WTC11 (cell line): ENCODE results near the gene TRIM26. TPM values are rescaled to one million over a fixed set of nuclear protein-coding genes. Genes with fewer than 3 reads are reported as not detected.

Source experiments
- ATAC-seq: fragments of 200-7000 bp; cut with Tn5 transposase; 2 replicates; pipeline ENCODE4 v1.10.0; 2021; ENCODE audit warnings: mild to moderate bottlenecking, moderate library complexity
- CTCF ChIA-PET: fragments of 300-600 bp; sonication (Branson Sonifier 250); formaldehyde crosslinking; loops from one replicate; lab custom pipeline; 2021; ENCODE audit warnings: antibody characterized with exemption; lab: Charles Lee
- POLR2A ChIA-PET: fragments of 350-600 bp; sonication (Branson Sonifier 250); formaldehyde crosslinking; loops from one replicate; lab custom pipeline; 2021; ENCODE audit warnings: antibody characterized with exemption; lab: Charles Lee
- DNase-seq: peaks from one replicate; pipeline ENCODE4 v3.0.0; 2021; ENCODE audit warnings: low spot score
- H3K27ac Mint-ChIP-seq: 2 replicates; pipeline ENCODE4 v1.8.0; 2021; ENCODE audit warnings: mixed read lengths
- H3K27me3 Mint-ChIP-seq: 2 replicates; pipeline ENCODE4 v1.8.0; 2021; ENCODE audit warnings: low read depth, mild to moderate bottlenecking, moderate library complexity, mixed read lengths
- H3K36me3 Mint-ChIP-seq: 2 replicates; pipeline ENCODE4 v1.8.0; 2021; ENCODE audit warnings: mixed read lengths
- H3K4me1 Mint-ChIP-seq: 2 replicates; pipeline ENCODE4 v1.8.0; 2022; ENCODE audit warnings: mixed read lengths
- H3K4me3 Mint-ChIP-seq: 2 replicates; pipeline ENCODE4 v1.8.0; 2021; ENCODE audit warnings: mild to moderate bottlenecking, moderate library complexity, mixed read lengths
- H3K9me3 Mint-ChIP-seq: 2 replicates; pipeline ENCODE4 v1.8.0; 2021; ENCODE audit warnings: mixed read lengths
- CBFB ChIP-seq: sonication (generic); formaldehyde crosslinking; IDR thresholded peaks from 2 replicates; pipeline ENCODE4 v1.8.1; 2022; ENCODE audit warnings: mild to moderate bottlenecking, low read depth, missing genetic modification reagents
- CDX4 ChIP-seq: fragments of 250-450 bp; sonication (Bioruptor Pico); IDR thresholded peaks from 2 replicates; pipeline ENCODE4 v1.9.0; 2021; ENCODE audit warnings: moderate library complexity, mild to moderate bottlenecking, inconsistent platforms, borderline replicate concordance
- CREB1 ChIP-seq: sonication (generic); formaldehyde crosslinking; IDR thresholded peaks from 2 replicates; pipeline ENCODE4 v1.8.0; 2023; ENCODE audit warnings: mild to moderate bottlenecking, missing genetic modification reagents
- EMX1 ChIP-seq: fragments of 250-450 bp; sonication (Bioruptor Pico); IDR thresholded peaks from 2 replicates; pipeline ENCODE4 v1.8.0; 2021; ENCODE audit warnings: mild to moderate bottlenecking
- FOXK1 ChIP-seq: sonication (generic); formaldehyde crosslinking; IDR thresholded peaks from 2 replicates; pipeline ENCODE4 v1.8.0; 2022; ENCODE audit warnings: mild to moderate bottlenecking, moderate library complexity, missing genetic modification reagents
- FOXP1 ChIP-seq: sonication (generic); formaldehyde crosslinking; IDR thresholded peaks from 2 replicates; pipeline ENCODE4 v1.8.0; 2022; ENCODE audit warnings: missing genetic modification reagents, mild to moderate bottlenecking, moderate library complexity, borderline replicate concordance
- FOXP4 ChIP-seq: sonication (generic); formaldehyde crosslinking; IDR thresholded peaks from 2 replicates; pipeline ENCODE4 v1.8.0; 2022; ENCODE audit warnings: mild to moderate bottlenecking, missing genetic modification reagents
- GTF2I ChIP-seq: fragments of 250-450 bp; sonication (Bioruptor Pico); conservative IDR thresholded peaks from 2 replicates; pipeline ENCODE4 v1.4.0; 2021; ENCODE audit warnings: mild to moderate bottlenecking
- IRF2 ChIP-seq: sonication (generic); formaldehyde crosslinking; IDR thresholded peaks from 2 replicates; pipeline ENCODE4 v1.8.0; 2022; ENCODE audit warnings: low read depth, missing genetic modification reagents, borderline replicate concordance
- KAT7 ChIP-seq: sonication (generic); formaldehyde crosslinking; IDR thresholded peaks from 2 replicates; pipeline ENCODE4 v1.8.1; 2023; ENCODE audit warnings: missing genetic modification reagents, mild to moderate bottlenecking, borderline replicate concordance
- MYBL2 ChIP-seq: sonication (generic); formaldehyde crosslinking; IDR thresholded peaks from 2 replicates; pipeline ENCODE4 v1.8.1; 2023; ENCODE audit warnings: mild to moderate bottlenecking, moderate library complexity, missing genetic modification reagents
- NR1H2 ChIP-seq: sonication (generic); formaldehyde crosslinking; IDR thresholded peaks from 2 replicates; pipeline ENCODE4 v1.9.0; 2021; ENCODE audit warnings: mild to moderate bottlenecking, moderate library complexity, missing genetic modification reagents
- NR2C2 ChIP-seq: sonication (generic); formaldehyde crosslinking; IDR thresholded peaks from 2 replicates; pipeline ENCODE4 v1.8.0; 2022; ENCODE audit warnings: mild to moderate bottlenecking, missing genetic modification reagents
- ZBTB21 ChIP-seq: sonication (generic); formaldehyde crosslinking; IDR thresholded peaks from 2 replicates; pipeline ENCODE4 v1.8.1; 2023; ENCODE audit warnings: mild to moderate bottlenecking, missing genetic modification reagents, borderline replicate concordance
- ZNF263 ChIP-seq: sonication (generic); formaldehyde crosslinking; IDR thresholded peaks from 2 replicates; pipeline ENCODE4 v1.8.1; 2022; ENCODE audit warnings: low read depth, mild to moderate bottlenecking, moderate library complexity, missing genetic modification reagents
- ZNF317 ChIP-seq: sonication (generic); formaldehyde crosslinking; IDR thresholded peaks from 2 replicates; pipeline ENCODE4 v1.8.1; 2023; ENCODE audit warnings: low read depth, mild to moderate bottlenecking, moderate library complexity, missing genetic modification reagents, borderline replicate concordance
- ZNF396 ChIP-seq: fragments of 250-450 bp; sonication (Bioruptor Pico); IDR thresholded peaks from 2 replicates; pipeline ENCODE4 v1.8.0; 2021; ENCODE audit warnings: mild to moderate bottlenecking, moderate library complexity, borderline replicate concordance
- total RNA-seq: library from RNA; stranded (reverse); gene quantifications from 3 replicates; pipeline ENCODE4 v1.2.3, GENCODE V29; 2021
- TF ChIP-seq, protein P1 (sequence below): sonication (generic); formaldehyde crosslinking; IDR thresholded peaks from 2 replicates; pipeline ENCODE4 v1.8.0; 2022; ENCODE audit warnings: mild to moderate bottlenecking, missing genetic modification reagents
- TF ChIP-seq, protein P2 (sequence below): fragments of 250-450 bp; sonication (Bioruptor Pico); IDR thresholded peaks from 2 replicates; pipeline ENCODE4 v1.9.0; 2021; ENCODE audit warnings: mild to moderate bottlenecking
- TF ChIP-seq, protein P3 (sequence below): fragments of 250-450 bp; sonication (Bioruptor Pico); IDR thresholded peaks from 2 replicates; pipeline ENCODE4 v1.9.0; 2021; ENCODE audit warnings: mild to moderate bottlenecking, borderline replicate concordance
- TF ChIP-seq, protein P4 (sequence below): fragments of 200-600 bp; IDR thresholded peaks from 2 replicates; pipeline ENCODE4 v1.8.0; 2022; ENCODE audit warnings: antibody characterized with exemption
- TF ChIP-seq, protein P5 (sequence below): sonication (generic); formaldehyde crosslinking; IDR thresholded peaks from 2 replicates; pipeline ENCODE4 v1.8.0; 2022; ENCODE audit warnings: mild to moderate bottlenecking, missing genetic modification reagents

Gene TRIM26
- total RNA-seq, 1 experiment from 2014 or later, result 27.7 TPM

DNA sequence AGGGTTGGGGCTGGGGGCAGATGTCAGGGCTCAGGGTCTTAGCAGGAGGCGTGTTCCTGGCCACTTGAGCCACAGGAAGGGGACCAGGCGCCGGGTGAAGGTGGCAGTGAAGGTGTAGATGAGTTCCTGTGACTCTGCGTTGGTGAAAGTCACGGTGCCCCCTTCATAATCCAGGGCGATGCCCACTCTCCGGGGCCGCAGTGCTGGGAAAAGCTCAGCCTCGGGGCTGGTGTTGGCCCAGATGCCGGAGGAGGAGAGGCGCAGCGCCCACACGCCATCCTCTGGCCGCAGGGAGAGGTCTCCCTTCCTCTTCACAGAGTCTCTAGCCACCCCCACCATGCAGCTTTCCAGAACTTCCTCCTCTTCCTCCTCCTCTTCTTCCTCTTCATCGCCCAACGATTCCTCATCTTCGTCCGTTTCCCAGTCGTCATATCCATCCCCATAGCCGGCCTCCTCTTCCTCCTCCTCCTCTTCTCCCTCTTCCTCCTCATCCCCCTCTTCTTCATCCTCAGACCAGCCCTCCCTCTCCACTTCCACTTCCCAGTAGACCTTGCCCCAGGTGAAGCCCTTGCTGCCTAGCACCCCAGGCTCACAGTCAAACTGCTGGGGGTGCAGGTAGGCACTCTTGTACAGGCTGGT, 27.2 kb downstream of the TRIM26 start:
- CTCF ChIA-PET, result interaction anchor here (1.2 kb wide), 2 partner anchors 20 to 82 kb away, joined by 3 read pairs; no protein-coding TSS in a partner anchor
- DNase-seq (no peak), ATAC-seq (no peak)
- H3K36me3 Mint-ChIP-seq, result peaks cover 53% of the 10 kb centered on the region
- H3K4me1 Mint-ChIP-seq, result no peaks in the 10 kb centered on the region
- no peak overlapping the region for H3K27ac Mint-ChIP-seq
- H3K27me3 Mint-ChIP-seq, result no peaks in the 10 kb centered on the region; the same call in none of the 2 replicates
- peaks cover 1% of the 10 kb centered on the region for H3K9me3 Mint-ChIP-seq
- no peak overlapping the region for H3K4me3 Mint-ChIP-seq
- TF ChIP-seq FOXP1 (no peak), ZBTB21 (CRISPR knock-in tag) (no peak), MYBL2 (CRISPR knock-in tag) (no peak), CBFB (CRISPR knock-in tag) (no peak), NR2C2 (no peak)
- POLR2A ChIA-PET, result no interaction called here

DNA sequence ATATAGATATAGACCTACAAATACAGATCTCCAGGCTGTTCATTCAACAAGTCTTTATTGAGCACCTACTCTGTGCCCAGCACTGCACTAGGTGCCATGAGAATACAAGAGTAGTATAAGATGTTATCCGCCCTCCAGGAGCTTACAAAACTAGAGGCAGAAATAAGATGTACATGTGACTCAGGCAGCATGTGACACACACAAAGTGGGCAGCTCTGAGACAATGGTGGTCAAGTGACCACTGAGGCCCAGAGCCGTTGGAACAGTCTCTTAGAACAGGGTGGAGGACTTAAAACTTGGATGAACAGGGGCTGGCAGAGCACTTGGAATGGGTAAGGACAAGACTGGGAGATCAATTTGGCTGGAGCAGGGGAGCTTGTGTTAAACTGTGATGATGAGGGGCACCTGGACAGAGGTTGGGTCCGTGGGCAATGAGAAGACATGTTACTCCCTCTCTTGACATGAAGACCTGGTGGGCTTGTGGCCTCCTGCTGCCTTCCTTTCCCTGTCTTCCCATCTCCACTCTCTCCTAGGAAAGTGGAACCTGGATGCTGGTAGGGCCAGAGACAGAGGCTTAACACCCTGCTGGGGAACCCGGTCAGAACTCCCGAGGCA, 28.7 kb downstream of the TRIM26 start:
- peak overlapping the region; percentile 20; the same call in 1 of the 2 replicates for H3K27ac Mint-ChIP-seq
- ATAC-seq (no peak), DNase-seq (no peak)
- H3K4me1 Mint-ChIP-seq, result no peaks in the 10 kb centered on the region
- peaks cover 3% of the 10 kb centered on the region for H3K27me3 Mint-ChIP-seq
- peaks cover 9% of the 10 kb centered on the region for H3K9me3 Mint-ChIP-seq
- H3K36me3 Mint-ChIP-seq, result peaks cover 40% of the 10 kb centered on the region
- CTCF ChIA-PET, result interaction anchor here (1.1 to 1.7 kb wide), 3 partner anchors 14 to 82 kb away, joined by 3 to 4 read pairs (median 4); no protein-coding TSS in a partner anchor
- no peak overlapping the region for H3K4me3 Mint-ChIP-seq
- POLR2A ChIA-PET, result no interaction called here
- TF ChIP-seq, protein P1, sequence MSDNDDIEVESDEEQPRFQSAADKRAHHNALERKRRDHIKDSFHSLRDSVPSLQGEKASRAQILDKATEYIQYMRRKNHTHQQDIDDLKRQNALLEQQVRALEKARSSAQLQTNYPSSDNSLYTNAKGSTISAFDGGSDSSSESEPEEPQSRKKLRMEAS, result no peak
- TF ChIP-seq NR1H2 (CRISPR knock-in tag) (no peak), KAT7 (CRISPR knock-in tag) (no peak), IRF2 (CRISPR knock-in tag) (no peak), FOXP4 (CRISPR knock-in tag) (no peak), FOXK1 (CRISPR knock-in tag) (no peak), GTF2I (CRISPR knock-in tag) (no peak), ZNF317 (no peak), ZNF396 (CRISPR knock-in tag) (no peak), ZNF263 (no peak), EMX1 (CRISPR knock-in tag) (no peak), CREB1 (CRISPR knock-in tag) (no peak), CDX4 (CRISPR knock-in tag) (no peak)
- TF ChIP-seq, protein P2, sequence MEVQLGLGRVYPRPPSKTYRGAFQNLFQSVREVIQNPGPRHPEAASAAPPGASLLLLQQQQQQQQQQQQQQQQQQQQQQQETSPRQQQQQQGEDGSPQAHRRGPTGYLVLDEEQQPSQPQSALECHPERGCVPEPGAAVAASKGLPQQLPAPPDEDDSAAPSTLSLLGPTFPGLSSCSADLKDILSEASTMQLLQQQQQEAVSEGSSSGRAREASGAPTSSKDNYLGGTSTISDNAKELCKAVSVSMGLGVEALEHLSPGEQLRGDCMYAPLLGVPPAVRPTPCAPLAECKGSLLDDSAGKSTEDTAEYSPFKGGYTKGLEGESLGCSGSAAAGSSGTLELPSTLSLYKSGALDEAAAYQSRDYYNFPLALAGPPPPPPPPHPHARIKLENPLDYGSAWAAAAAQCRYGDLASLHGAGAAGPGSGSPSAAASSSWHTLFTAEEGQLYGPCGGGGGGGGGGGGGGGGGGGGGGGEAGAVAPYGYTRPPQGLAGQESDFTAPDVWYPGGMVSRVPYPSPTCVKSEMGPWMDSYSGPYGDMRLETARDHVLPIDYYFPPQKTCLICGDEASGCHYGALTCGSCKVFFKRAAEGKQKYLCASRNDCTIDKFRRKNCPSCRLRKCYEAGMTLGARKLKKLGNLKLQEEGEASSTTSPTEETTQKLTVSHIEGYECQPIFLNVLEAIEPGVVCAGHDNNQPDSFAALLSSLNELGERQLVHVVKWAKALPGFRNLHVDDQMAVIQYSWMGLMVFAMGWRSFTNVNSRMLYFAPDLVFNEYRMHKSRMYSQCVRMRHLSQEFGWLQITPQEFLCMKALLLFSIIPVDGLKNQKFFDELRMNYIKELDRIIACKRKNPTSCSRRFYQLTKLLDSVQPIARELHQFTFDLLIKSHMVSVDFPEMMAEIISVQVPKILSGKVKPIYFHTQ, result no peak
- TF ChIP-seq, protein P3, sequence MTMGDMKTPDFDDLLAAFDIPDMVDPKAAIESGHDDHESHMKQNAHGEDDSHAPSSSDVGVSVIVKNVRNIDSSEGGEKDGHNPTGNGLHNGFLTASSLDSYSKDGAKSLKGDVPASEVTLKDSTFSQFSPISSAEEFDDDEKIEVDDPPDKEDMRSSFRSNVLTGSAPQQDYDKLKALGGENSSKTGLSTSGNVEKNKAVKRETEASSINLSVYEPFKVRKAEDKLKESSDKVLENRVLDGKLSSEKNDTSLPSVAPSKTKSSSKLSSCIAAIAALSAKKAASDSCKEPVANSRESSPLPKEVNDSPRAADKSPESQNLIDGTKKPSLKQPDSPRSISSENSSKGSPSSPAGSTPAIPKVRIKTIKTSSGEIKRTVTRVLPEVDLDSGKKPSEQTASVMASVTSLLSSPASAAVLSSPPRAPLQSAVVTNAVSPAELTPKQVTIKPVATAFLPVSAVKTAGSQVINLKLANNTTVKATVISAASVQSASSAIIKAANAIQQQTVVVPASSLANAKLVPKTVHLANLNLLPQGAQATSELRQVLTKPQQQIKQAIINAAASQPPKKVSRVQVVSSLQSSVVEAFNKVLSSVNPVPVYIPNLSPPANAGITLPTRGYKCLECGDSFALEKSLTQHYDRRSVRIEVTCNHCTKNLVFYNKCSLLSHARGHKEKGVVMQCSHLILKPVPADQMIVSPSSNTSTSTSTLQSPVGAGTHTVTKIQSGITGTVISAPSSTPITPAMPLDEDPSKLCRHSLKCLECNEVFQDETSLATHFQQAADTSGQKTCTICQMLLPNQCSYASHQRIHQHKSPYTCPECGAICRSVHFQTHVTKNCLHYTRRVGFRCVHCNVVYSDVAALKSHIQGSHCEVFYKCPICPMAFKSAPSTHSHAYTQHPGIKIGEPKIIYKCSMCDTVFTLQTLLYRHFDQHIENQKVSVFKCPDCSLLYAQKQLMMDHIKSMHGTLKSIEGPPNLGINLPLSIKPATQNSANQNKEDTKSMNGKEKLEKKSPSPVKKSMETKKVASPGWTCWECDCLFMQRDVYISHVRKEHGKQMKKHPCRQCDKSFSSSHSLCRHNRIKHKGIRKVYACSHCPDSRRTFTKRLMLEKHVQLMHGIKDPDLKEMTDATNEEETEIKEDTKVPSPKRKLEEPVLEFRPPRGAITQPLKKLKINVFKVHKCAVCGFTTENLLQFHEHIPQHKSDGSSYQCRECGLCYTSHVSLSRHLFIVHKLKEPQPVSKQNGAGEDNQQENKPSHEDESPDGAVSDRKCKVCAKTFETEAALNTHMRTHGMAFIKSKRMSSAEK (CRISPR knock-in tag), result no peak
- TF ChIP-seq, protein P4, sequence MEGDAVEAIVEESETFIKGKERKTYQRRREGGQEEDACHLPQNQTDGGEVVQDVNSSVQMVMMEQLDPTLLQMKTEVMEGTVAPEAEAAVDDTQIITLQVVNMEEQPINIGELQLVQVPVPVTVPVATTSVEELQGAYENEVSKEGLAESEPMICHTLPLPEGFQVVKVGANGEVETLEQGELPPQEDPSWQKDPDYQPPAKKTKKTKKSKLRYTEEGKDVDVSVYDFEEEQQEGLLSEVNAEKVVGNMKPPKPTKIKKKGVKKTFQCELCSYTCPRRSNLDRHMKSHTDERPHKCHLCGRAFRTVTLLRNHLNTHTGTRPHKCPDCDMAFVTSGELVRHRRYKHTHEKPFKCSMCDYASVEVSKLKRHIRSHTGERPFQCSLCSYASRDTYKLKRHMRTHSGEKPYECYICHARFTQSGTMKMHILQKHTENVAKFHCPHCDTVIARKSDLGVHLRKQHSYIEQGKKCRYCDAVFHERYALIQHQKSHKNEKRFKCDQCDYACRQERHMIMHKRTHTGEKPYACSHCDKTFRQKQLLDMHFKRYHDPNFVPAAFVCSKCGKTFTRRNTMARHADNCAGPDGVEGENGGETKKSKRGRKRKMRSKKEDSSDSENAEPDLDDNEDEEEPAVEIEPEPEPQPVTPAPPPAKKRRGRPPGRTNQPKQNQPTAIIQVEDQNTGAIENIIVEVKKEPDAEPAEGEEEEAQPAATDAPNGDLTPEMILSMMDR, result no peak
- TF ChIP-seq, protein P5, sequence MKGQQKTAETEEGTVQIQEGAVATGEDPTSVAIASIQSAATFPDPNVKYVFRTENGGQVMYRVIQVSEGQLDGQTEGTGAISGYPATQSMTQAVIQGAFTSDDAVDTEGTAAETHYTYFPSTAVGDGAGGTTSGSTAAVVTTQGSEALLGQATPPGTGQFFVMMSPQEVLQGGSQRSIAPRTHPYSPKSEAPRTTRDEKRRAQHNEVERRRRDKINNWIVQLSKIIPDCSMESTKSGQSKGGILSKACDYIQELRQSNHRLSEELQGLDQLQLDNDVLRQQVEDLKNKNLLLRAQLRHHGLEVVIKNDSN, result no peak
